Neural crest cell (in vitro differentiated cells): ENCODE measurements around the gene CBFB. TPM values are rescaled to one million over a fixed set of nuclear protein-coding genes. Genes with fewer than 3 reads are reported as not detected.

ENCODE experiments used
- DNase-seq: peaks from one replicate; pipeline ENCODE4 v3.0.0; 2021; ENCODE audit warnings: low read depth, mixed read lengths, low spot score
- H3K27ac Mint-ChIP-seq: one replicate; pipeline ENCODE4 v1.8.0; 2021; ENCODE audit warnings: mild to moderate bottlenecking, mixed read lengths; ENCODE audit not compliant: unreplicated experiment
- H3K27me3 Mint-ChIP-seq: 2 replicates; pipeline ENCODE4 v1.8.0; 2021; ENCODE audit warnings: low read depth, mild to moderate bottlenecking, mixed read lengths
- H3K36me3 Mint-ChIP-seq: 2 replicates; pipeline ENCODE4 v1.8.0; 2021; ENCODE audit warnings: low read depth, mild to moderate bottlenecking, mixed read lengths
- H3K4me1 Mint-ChIP-seq: 2 replicates; pipeline ENCODE4 v1.8.0; 2021; ENCODE audit warnings: mixed read lengths
- H3K4me3 Mint-ChIP-seq: one replicate; pipeline ENCODE4 v1.8.0; 2021; ENCODE audit warnings: mild to moderate bottlenecking, mixed read lengths
- H3K9me3 Mint-ChIP-seq: 2 replicates; pipeline ENCODE4 v1.8.0; 2021; ENCODE audit warnings: mixed read lengths
- total RNA-seq: library from RNA; stranded (reverse); gene quantifications from 2 replicates; pipeline ENCODE4 v1.2.1, GENCODE V29; 2021
- TF ChIP-seq, protein P1 (sequence below): fragments of 200-600 bp; sonication (generic); conservative IDR thresholded peaks from 2 replicates; pipeline ENCODE4 v1.5.0; 2021; ENCODE audit warnings: antibody characterized with exemption, mild to moderate bottlenecking

The CBFB gene
- total RNA-seq, 1 donor from 2014 or later: 106 TPM

DNA sequence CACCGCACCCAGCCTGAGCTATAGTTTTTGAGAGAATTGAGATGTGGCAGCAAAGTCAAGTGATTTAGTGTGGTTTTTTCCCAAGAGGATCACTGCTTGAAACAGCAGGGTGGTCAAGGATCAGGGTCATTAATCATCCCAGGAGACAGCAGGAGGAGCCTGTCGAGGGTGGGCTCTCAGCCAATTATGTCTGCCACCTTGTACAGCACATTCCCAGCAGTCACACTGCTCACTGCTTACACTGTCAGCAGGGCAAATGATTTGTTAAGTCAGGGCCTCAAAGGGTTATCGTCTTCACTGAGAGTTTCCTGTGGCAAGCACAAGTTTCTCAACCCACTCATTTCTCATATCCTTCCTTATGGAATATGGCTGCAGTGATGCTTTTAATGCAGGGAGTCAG is 108.7 kb downstream of the CBFB start:
- no peak for DNase-seq
- Mint-ChIP-seq H3K4me3 (no peak overlapping the region), H3K36me3 (peaks cover 10% of the 10 kb centered on the region), H3K9me3 (no peaks in the 10 kb centered on the region), H3K27me3 (no peaks in the 10 kb centered on the region), H3K4me1 (no peaks in the 10 kb centered on the region), H3K27ac (no peak overlapping the region)
- TF ChIP-seq, protein P1, sequence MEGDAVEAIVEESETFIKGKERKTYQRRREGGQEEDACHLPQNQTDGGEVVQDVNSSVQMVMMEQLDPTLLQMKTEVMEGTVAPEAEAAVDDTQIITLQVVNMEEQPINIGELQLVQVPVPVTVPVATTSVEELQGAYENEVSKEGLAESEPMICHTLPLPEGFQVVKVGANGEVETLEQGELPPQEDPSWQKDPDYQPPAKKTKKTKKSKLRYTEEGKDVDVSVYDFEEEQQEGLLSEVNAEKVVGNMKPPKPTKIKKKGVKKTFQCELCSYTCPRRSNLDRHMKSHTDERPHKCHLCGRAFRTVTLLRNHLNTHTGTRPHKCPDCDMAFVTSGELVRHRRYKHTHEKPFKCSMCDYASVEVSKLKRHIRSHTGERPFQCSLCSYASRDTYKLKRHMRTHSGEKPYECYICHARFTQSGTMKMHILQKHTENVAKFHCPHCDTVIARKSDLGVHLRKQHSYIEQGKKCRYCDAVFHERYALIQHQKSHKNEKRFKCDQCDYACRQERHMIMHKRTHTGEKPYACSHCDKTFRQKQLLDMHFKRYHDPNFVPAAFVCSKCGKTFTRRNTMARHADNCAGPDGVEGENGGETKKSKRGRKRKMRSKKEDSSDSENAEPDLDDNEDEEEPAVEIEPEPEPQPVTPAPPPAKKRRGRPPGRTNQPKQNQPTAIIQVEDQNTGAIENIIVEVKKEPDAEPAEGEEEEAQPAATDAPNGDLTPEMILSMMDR: no peak

DNA sequence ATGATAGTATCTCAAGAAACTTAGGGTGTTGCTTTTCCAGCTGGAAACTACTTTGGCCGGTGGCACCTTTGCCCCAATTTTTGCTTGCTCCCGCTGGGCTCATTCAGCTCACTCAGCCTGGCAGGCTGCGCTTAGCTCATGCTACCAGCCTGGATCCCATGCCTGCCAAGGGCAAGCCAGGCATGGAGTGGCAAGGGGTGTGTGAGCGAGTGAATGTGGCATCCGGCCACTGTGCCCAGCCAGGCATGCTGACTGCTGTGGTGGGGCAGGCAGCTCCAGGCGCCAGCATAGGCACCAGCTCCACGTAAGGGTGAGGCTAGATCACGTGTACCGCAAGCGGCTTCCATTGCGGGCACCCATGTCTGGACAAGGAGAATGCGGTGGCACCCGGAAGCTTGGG is 112.4 kb downstream of the CBFB start:
- H3K27me3 Mint-ChIP-seq: no peaks in the 10 kb centered on the region
- no peak for DNase-seq
- no peaks in the 10 kb centered on the region for H3K4me1 Mint-ChIP-seq
- no peak overlapping the region for H3K27ac Mint-ChIP-seq
- H3K4me3 Mint-ChIP-seq: no peak overlapping the region
- peaks cover 15% of the 10 kb centered on the region for H3K36me3 Mint-ChIP-seq
- H3K9me3 Mint-ChIP-seq: no peaks in the 10 kb centered on the region
- TF ChIP-seq, protein P1: no peak

DNA sequence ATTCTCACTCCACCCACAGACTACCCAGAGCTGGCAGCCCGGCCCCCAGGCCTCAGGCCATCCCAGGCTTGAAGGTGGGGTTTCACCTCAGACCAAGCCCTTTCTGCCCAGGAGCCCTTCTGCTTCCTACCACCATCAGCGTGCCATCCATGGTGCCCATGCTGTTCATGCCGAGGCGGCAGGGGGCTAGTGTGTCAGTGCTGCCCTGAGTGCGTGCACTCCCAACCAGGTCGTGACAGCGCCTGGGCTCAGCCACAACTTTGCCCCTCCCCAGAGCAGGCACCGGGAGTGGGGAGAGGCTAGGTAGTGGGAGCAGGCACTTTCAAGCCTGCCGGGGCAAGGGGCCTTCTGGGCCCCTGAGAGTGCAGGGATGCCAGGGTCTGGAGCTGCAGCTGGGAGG is 113.4 kb downstream of the CBFB start:
- Mint-ChIP-seq H3K27ac (no peak overlapping the region), H3K4me1 (no peaks in the 10 kb centered on the region), H3K27me3 (no peaks in the 10 kb centered on the region), H3K36me3 (peaks cover 15% of the 10 kb centered on the region), H3K4me3 (no peak overlapping the region), H3K9me3 (no peaks in the 10 kb centered on the region)
- TF ChIP-seq, protein P1: no peak
- no peak for DNase-seq

DNA sequence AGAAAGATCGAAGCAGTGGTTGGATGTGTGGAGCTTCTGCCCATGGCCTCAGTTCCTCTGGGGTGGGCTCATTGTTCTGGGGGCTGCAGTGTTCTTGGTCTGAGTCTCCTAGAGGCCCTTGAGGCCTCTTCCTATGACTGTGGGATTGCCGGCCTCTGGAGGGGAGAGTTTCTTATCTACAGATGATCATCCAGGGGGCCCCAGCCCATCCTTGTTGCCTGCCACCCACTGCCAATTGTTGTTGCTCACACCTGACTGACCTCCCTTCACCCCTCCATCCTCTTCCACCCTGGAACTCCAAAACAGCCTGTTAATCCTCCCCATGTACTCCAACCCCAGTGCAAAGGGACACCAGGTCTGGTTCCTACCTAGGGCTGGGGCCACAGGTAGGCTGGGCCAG is 116.0 kb downstream of the CBFB start:
- TF ChIP-seq, protein P1: no peak
- DNase-seq: no peak
- no peaks in the 10 kb centered on the region for H3K4me1 Mint-ChIP-seq
- H3K27ac Mint-ChIP-seq: no peak overlapping the region
- peaks cover 25% of the 10 kb centered on the region for H3K36me3 Mint-ChIP-seq
- peaks cover 7% of the 10 kb centered on the region for H3K27me3 Mint-ChIP-seq
- peak overlapping the region; percentile 10 for H3K4me3 Mint-ChIP-seq
- H3K9me3 Mint-ChIP-seq: no peaks in the 10 kb centered on the region

DNA sequence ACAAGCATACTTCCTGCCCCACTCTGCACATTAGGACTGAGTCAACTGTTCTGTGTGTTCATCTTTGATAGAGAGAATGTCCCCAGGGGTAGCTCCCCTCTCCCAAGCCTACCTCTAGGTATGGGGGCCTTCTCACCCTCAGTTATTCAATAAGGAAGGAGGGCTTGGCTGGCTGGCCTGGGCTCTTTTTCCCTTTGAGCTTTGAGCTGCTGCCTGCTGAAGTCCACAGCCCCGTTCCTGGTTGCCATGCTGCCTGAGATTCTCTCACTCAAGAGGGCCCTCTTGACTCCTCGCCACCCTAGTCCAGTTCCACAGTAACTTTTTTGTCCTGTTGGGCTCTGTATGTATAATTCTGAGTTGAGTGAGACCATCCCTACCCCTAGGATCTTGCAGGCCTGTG is 116.8 kb downstream of the CBFB start:
- peaks cover 25% of the 10 kb centered on the region for H3K36me3 Mint-ChIP-seq
- no peak for DNase-seq
- no peak overlapping the region for H3K4me3 Mint-ChIP-seq
- H3K9me3 Mint-ChIP-seq: no peaks in the 10 kb centered on the region
- H3K4me1 Mint-ChIP-seq: no peaks in the 10 kb centered on the region
- TF ChIP-seq, protein P1: no peak
- peaks cover 7% of the 10 kb centered on the region for H3K27me3 Mint-ChIP-seq
- no peak overlapping the region for H3K27ac Mint-ChIP-seq
